OCI-LY3 (cell line): ENCODE measurements around the gene NDRG2.

ENCODE experiments used
- EZH2phosphoT487 ChIP-seq: fragments of 200-600 bp; shearing (Covaris generic); IDR thresholded peaks from 2 replicates; pipeline ENCODE4 v1.6.1; 2018; ENCODE audit warnings: antibody characterized with exemption, mixed run types, low read depth
- TF ChIP-seq, protein P1 (sequence below): fragments of 200-600, 300-600 bp; sonication (generic); IDR thresholded peaks from 2 replicates; pipeline ENCODE4 v1.5.1; 2014; ENCODE audit warnings: antibody characterized with exemption, low read length, low read depth

DNA sequence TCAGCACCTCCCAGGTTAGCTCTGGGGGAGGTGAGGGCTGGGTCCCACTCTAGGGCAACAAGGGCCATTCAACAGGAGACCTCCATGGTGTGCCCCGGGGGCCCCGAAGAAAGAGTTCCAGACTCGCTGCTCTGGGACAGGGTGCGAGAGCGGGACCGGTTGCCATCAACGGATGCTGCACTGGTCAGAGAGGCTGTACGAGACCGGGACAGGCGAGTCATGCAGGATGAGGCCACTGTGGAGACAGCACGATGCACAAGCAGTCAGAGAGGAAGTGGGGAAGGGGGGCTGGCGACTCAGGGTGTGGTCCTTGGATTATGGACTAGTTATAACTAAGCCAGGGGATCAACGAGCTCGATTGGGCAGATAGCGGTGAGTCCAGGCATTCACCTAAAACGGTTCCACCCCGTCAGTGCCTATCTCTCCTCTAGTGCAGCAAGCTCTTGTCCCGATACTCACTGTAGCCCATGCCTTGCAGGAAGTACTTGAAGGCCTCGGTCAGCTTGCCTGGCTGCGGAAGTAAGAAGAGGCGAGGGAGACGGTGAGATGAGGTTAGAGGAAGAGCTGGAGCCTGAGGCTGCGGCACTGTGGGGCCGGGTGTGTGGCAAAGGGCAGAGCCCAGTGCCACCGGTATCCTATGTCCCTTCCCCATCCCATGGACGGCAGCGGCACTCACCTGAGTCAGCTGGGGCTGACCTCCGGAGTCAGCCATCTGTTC, 7.2 kb downstream of the NDRG2 start:
- TF ChIP-seq, protein P1, sequence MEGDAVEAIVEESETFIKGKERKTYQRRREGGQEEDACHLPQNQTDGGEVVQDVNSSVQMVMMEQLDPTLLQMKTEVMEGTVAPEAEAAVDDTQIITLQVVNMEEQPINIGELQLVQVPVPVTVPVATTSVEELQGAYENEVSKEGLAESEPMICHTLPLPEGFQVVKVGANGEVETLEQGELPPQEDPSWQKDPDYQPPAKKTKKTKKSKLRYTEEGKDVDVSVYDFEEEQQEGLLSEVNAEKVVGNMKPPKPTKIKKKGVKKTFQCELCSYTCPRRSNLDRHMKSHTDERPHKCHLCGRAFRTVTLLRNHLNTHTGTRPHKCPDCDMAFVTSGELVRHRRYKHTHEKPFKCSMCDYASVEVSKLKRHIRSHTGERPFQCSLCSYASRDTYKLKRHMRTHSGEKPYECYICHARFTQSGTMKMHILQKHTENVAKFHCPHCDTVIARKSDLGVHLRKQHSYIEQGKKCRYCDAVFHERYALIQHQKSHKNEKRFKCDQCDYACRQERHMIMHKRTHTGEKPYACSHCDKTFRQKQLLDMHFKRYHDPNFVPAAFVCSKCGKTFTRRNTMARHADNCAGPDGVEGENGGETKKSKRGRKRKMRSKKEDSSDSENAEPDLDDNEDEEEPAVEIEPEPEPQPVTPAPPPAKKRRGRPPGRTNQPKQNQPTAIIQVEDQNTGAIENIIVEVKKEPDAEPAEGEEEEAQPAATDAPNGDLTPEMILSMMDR = no peak
- TF ChIP-seq EZH2phosphoT487 = no peak
